ENCODE data around the gene IL15RA. TPM values are rescaled to one million over a fixed set of nuclear protein-coding genes. Genes with fewer than 3 reads are reported as not detected.

Gene IL15RA
- total and polyA plus RNA-seq, 10 of the 15 experiments (the other 5 are each of a cell fraction or from before 2014, with no cell fraction given), result 2.0 to 14.8 (median 12.1) TPM

GRCh38 chr10:5983774-5984173, 6.4 kb upstream of the IL15RA start (continued):
- TF ChIP-seq ZNF24 (IDR thresholded peaks at IDR 0.05), result no peak

DNA sequence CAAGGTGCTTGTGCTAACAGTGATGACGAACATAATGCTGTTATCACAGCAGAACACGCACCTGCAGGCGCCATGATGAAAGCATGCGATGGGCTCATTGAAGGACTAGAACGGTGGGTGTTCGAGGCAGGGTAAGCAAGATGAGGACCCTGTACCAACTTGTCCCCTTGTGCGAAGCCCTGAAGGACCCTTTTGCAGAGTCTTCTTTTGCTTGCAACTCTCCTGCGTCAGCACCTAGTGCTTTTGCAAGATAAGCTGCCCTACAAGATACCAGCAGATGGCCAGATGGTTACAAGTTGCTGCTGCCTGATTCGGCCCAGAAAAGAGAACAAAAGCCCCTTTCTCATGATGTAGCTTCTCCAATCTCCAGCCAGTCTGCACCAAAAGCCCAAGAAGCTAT, 4.2 kb upstream of the IL15RA start:
- ChIA-PET POLR2A (interaction anchor here (0.6 kb wide), 2 partner anchors 43 to 106 kb away, joined by 5 read pairs; no protein-coding TSS in a partner anchor), SMC1A (ENCODE audit: uncharacterized antibody, unreplicated experiment) (no interaction called here)
- no peak for FAIRE-seq
- no peak for TF ChIP-seq ZNF217 (IDR thresholded peaks at IDR 0.05)
- TF ChIP-seq ZBTB40 (IDR thresholded peaks at IDR 0.05; ENCODE audit: borderline replicate concordance), result no peak
- no peak for TF ChIP-seq SUPT20H (IDR thresholded peaks at IDR 0.05; ENCODE audit: borderline replicate concordance, control insufficient read depth, low read depth, low read length)
- TF ChIP-seq ZBTB4 (CRISPR knock-in tag; IDR thresholded peaks at IDR 0.05), result no peak
- no peak for TF ChIP-seq CBX5 (IDR thresholded peaks at IDR 0.05; ENCODE audit: low read depth)
- no peak for TF ChIP-seq NFYB (IDR thresholded peaks at IDR 0.05; ENCODE audit: insufficient read depth, low read depth, low read length)
- no peak for TF ChIP-seq KDM1A (IDR thresholded peaks at IDR 0.05; ENCODE audit: borderline replicate concordance)
- no peak for TF ChIP-seq POLR2AphosphoS5 (IDR thresholded peaks at IDR 0.05; ENCODE audit: low read length)
- TF ChIP-seq SMARCA5 (IDR thresholded peaks at IDR 0.05), result no peak
- TF ChIP-seq BRCA1 (IDR thresholded peaks at IDR 0.05; ENCODE audit: low read depth, low read length), result no peak
- no peak for TF ChIP-seq SMC3 (IDR thresholded peaks at IDR 0.05; ENCODE audit: borderline replicate concordance, low read length)
- TF ChIP-seq RB1 (IDR thresholded peaks at IDR 0.05; ENCODE audit: borderline replicate concordance), result no peak
- TF ChIP-seq BCL11A (IDR thresholded peaks at IDR 0.05; ENCODE audit: low read depth, low read length), result no peak
- no peak for TF ChIP-seq KLF5 (IDR thresholded peaks at IDR 0.05; ENCODE audit: partially characterized antibody)
- TF ChIP-seq MYB (IDR thresholded peaks at IDR 0.05; ENCODE audit: borderline replicate concordance, low read depth, low read length), result no peak
- no peak for TF ChIP-seq SRF (IDR thresholded peaks at IDR 0.05; ENCODE audit: low read depth in 2 of 2, low read length in 2 of 2)
- TF ChIP-seq BHLHE40 (IDR thresholded peaks at IDR 0.05; ENCODE audit: borderline replicate concordance in 1 of 2, low read depth in 2 of 2, low read length in 1 of 2), result no peak

More for the DNA sequence above, 4.2 kb upstream of the IL15RA start:
- no TSS peak for BruUV-seq (replicated peaks)
- intact Hi-C loops (cut with micrococcal nuclease; ENCODE audit: unreplicated experiment), result no loop called here
- Histone ChIP-seq H4K20me1 (ENCODE audit: control insufficient read depth, insufficient read depth) (no peaks in the 10 kb centered on the region), H2AFZ (ENCODE audit: control insufficient read depth, low read depth, low read length) (no peak overlapping the region), H3K4me3 (no peak overlapping the region), H3K27ac (ENCODE audit: control insufficient read depth, insufficient read depth) (no peak overlapping the region), H3K4me1 (ENCODE audit: control insufficient read depth, insufficient read depth, low read length) (no peaks in the 10 kb centered on the region), H3K9ac (ENCODE audit: control insufficient read depth, insufficient read depth, low read length) (no peak overlapping the region), H3K4me2 (ENCODE audit: control insufficient read depth, insufficient read depth) (no peak overlapping the region), H3K79me2 (ENCODE audit: control insufficient read depth, insufficient read depth, low read length) (peaks cover 16% of the 10 kb centered on the region), H3K36me3 (ENCODE audit: control insufficient read depth in 2 of 2, insufficient read depth in 2 of 2, low read length in 1 of 2) (no peaks in the 10 kb centered on the region), H3K27me3 (replicated peaks in 1 of 2; ENCODE audit: control insufficient read depth in 2 of 2, insufficient read depth in 2 of 2, low read length in 1 of 2) (no peaks in the 10 kb centered on the region; a peak in 1 of 4 replicates), H3K9me3 (replicated peaks; ENCODE audit: control insufficient read depth, insufficient read depth, low read length) (no peaks in the 10 kb centered on the region; the same call in 2 of the 3 replicates)
- CTCF ChIA-PET, result no interaction called here
- no peak for ATAC-seq
- in situ Hi-C loops (cut with MboI), result no loop called here
- 80% methylated on average over 9 of the region's 9 CpGs for WGBS (ENCODE audit: insufficient coverage, insufficient replicate concordance, low lambda C conversion rate, missing lambda C conversion rate)
- RAD21 ChIA-PET (ENCODE audit: unreplicated experiment), result interaction anchor here (0.7 kb wide), 1 partner anchor 354 kb away, joined by 4 read pairs; no protein-coding TSS in a partner anchor
- no peak for DNase-seq (ENCODE audit: low read depth, low spot score)

All from GM12878 (cell line).